Lung (tissue), 12 donors: ENCODE measurements around the gene HES3. TPM values are rescaled to one million over a fixed set of nuclear protein-coding genes. Genes with fewer than 3 reads are reported as not detected.

Experiments used
- ATAC-seq: fragments of 200-7000 bp; cut with Tn5 transposase; one replicate; pipeline ENCODE4 v1.9.1; 2020; ENCODE audit warnings: moderate number of reproducible peaks; ENCODE audit not compliant: insufficient read depth, low FRiP score
- DNase-seq, 3 donors: peaks; one replicate each; pipeline ENCODE4 v3.0.0-alpha.2; 2013 to 2017
- H3K27ac ChIP-seq, 2 donors: one replicate each; pipeline ENCODE4 v1.5.1; 2013; ENCODE audit warnings: mild to moderate bottlenecking in 2 of 2, moderate library complexity in 2 of 2, control low read depth in 1 of 2, inconsistent platforms in 1 of 2, low read depth in 1 of 2, low read length in 1 of 2
- H3K27me3 ChIP-seq, 3 donors: one replicate each; pipeline ENCODE4 v1.5.1; 2013; ENCODE audit warnings: low read length in 2 of 3; ENCODE audit not compliant: control insufficient read depth in 3 of 3, insufficient read depth in 3 of 3
- H3K36me3 ChIP-seq, 4 donors: one replicate each; pipeline ENCODE4 v1.5.1; 2013; ENCODE audit warnings: low read length in 4 of 4, mild to moderate bottlenecking in 1 of 4, moderate library complexity in 1 of 4; ENCODE audit not compliant: control insufficient read depth in 4 of 4, insufficient read depth in 4 of 4
- H3K4me1 ChIP-seq, 5 donors: one replicate each; pipeline ENCODE4 v1.5.1; 2013; ENCODE audit warnings: low read length in 5 of 5, mild to moderate bottlenecking in 2 of 5, moderate library complexity in 1 of 5; ENCODE audit not compliant: control insufficient read depth in 5 of 5, insufficient read depth in 5 of 5
- H3K4me3 ChIP-seq: one replicate; pipeline ENCODE4 v1.5.1; 2013; ENCODE audit warnings: mild to moderate bottlenecking, control low read depth, moderate library complexity
- H3K9ac ChIP-seq, 2 donors: one replicate each; pipeline ENCODE4 v1.5.1; 2013; ENCODE audit warnings: low read length in 2 of 2, control low read depth in 1 of 2; ENCODE audit not compliant: insufficient read depth in 1 of 2
- H3K9me3 ChIP-seq, 4 donors: one replicate each; pipeline ENCODE4 v1.5.1; 2013; ENCODE audit warnings: low read length in 3 of 4, mild to moderate bottlenecking in 1 of 4, moderate library complexity in 1 of 4; ENCODE audit not compliant: control insufficient read depth in 4 of 4, insufficient read depth in 3 of 4
- CTCF ChIP-seq: IDR thresholded peaks from 2 replicates; pipeline ENCODE4 v1.5.1; 2012; ENCODE audit warnings: mild to moderate bottlenecking; ENCODE audit errors: control extremely low read depth, extremely low read depth
- WGBS, 2 donors: extraction: QIAGEN DNeasy Blood & Tissue Kit; methylation state at CpG; one replicate each; pipeline ENCODE4 v1.1.7; 2013; 5-methylcytosine and 5-hydroxymethylcytosine counted together
- polyA plus RNA-seq, 2 donors: library from polyadenylated mRNA; stranded (reverse); fragments of 200-250 nt; gene quantifications; one replicate each; pipeline ENCODE4 v1.2.1, GENCODE V29; 2013
- total RNA-seq, 2 donors: library from RNA; depleted of rRNA in 1 of 2; stranded (reverse); fragments of >200 nt in 1 of 2; gene quantifications; one replicate each; pipeline ENCODE4 v1.2.1, GENCODE V29; 2014 to 2021
- donor health status: control.
- donor health status: control.
- donor health status: Bipolar disorder and iron deficiency.
- donor health status: healthy.
- donor health status: DM: yes; HTN: yes; CAD: no.

HES3 gene
- total and polyA plus RNA-seq, 4 donors: not detected

DNA sequence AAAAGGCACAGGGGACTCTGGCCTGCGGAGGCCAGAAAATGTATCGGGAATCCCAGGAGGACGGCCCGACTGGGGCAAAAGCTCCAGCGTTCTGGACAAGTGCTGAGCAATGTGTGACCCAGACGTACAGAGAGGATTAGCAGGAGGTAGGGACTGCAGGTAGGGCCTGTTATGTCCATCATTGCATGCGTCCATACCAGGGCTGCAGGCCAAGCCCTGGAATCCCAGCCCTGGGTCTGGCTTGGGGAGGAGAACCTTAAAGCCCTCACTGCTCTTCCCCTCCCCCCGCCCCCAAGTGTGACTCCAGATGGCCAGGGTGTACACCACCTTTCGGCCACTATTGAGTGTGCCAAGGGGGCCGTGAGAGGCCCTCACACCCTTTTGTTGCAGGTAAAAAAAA is 36.1 kb upstream of the HES3 start:
- Histone ChIP-seq H3K4me3 (no peak overlapping the region), H3K27me3 (peaks cover 0 to 21% (median 12%) of the 10 kb centered on the region in 3 donors), H3K9me3 (no peaks in the 10 kb centered on the region), H3K36me3 (no peaks in the 10 kb centered on the region), H3K9ac (no peak overlapping the region), H3K27ac (no peak overlapping the region), H3K4me1 (peaks cover 0 to 20% (median 4%) of the 10 kb centered on the region in 5 donors)
- DNase-seq (no peak), ATAC-seq (no peak)
- WGBS, 2 donors: 82 to 89% methylated on average over 10 of the region's 10 CpGs
- no peak for TF ChIP-seq CTCF

DNA sequence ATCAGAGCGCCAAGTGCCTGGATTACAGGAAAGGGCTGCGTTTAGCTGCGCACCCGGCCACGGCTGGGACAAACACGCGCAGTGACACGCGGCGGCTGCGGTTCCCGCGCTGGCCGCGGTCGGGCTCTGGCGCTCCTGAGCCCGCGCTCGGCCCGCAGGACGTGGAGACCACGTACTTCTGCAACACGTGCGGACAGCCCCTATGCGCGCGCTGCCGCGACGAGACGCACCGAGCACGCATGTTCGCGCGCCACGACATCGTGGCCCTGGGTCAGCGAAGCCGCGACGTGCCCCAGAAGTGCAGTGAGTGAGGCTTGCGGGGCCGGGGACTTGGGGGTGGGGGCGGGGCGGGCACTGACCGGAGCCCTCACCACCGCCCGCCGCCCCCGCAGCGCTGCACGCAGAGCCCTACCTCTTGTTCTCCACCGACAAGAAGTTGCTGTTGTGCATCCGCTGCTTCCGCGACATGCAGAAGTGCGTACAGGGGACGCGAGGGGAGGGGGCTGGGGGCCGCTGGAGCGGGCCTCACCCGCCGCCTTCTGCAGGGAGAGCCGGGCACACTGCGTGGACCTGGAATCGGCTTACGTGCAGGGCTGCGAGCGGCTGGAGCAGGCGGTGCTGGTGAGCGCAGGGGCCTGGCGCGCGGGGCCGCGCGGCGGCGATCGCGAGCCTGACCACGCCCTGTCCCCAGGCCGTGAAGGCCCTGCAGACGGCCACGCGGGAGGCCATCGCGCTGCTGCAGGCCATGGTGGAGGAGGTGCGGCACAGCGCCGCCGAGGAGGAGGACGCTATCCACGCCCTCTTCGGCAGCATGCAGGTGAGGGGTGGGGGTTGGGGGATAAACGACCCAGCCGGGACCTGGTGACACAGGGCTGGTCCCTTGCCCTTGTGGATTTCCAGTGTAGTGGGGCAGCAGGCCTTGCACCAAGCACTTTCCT is 35.0 kb upstream of the HES3 start:
- Histone ChIP-seq H3K9me3 (no peaks in the 10 kb centered on the region), H3K36me3 (no peaks in the 10 kb centered on the region), H3K4me3 (no peak overlapping the region), H3K4me1 (peaks cover 0 to 20% (median 4%) of the 10 kb centered on the region in 5 donors), H3K9ac (no peak overlapping the region), H3K27ac (no peak overlapping the region), H3K27me3 (peaks cover 0 to 21% (median 12%) of the 10 kb centered on the region in 3 donors)
- ATAC-seq (no peak), DNase-seq (peak in 2 of 3 donors; percentile 57 to 58)
- peak; percentile 12 for TF ChIP-seq CTCF
- 3 to 11% methylated on average over 77 to 99 of the region's 99 CpGs for WGBS, 2 donors

- no peak for DNase-seq
Measured at GRCh38 chr1:6209661-6210580, 34.1 kb upstream of the HES3 start.

More at GRCh38 chr1:6209661-6210580, 34.1 kb upstream of the HES3 start:
- Histone ChIP-seq H3K9me3 (no peaks in the 10 kb centered on the region), H3K4me3 (no peak overlapping the region), H3K27ac (no peak overlapping the region), H3K9ac (no peak overlapping the region), H3K36me3 (no peaks in the 10 kb centered on the region), H3K27me3 (peaks cover 0 to 17% (median 12%) of the 10 kb centered on the region in 3 donors), H3K4me1 (peaks cover 0 to 16% (median 4%) of the 10 kb centered on the region in 5 donors)
- ATAC-seq: no peak
- no peak for TF ChIP-seq CTCF
- WGBS, 2 donors: 83 to 89% methylated on average over 16 to 17 of the region's 17 CpGs
